Measurements from ENCODE around the gene TGOLN2.

TGOLN2 gene

GRCh38 chr2:85269959-85270358, 57.8 kb downstream of the TGOLN2 start:
- no peak for DNase-seq (ENCODE audit: low read depth in 2 of 3, low spot score in 2 of 3)
